OCI-LY3 (cell line): ENCODE measurements around the gene DOCK9.
"Not testable (repeated sequence)": the region's sequence is repeated elsewhere in the genome, so short reads cannot be mapped to it uniquely, and the experiment has no call there.

Experiments used
- H2AFZ ChIP-seq: fragments of 200-600, 300-600 bp; shearing (Covaris generic); 2 replicates; pipeline ENCODE4 v1.6.0; 2014; ENCODE audit warnings: antibody characterized with exemption, low read depth, low read length
- H3K27ac ChIP-seq: fragments of 200-600, 300-600 bp; sonication (generic); 2 replicates; pipeline ENCODE4 v1.5.1; 2014; ENCODE audit warnings: mild to moderate bottlenecking, low read length, moderate library complexity, mixed read lengths
- H3K27me3 ChIP-seq: fragments of 200-600, 300-600 bp; sonication (generic); 2 replicates; pipeline ENCODE4 v1.6.1; 2014; ENCODE audit warnings: low read depth, low read length, mixed read lengths
- H3K36me3 ChIP-seq: fragments of 200-600, 300-600 bp; sonication (generic); replicated peaks from 2 replicates; pipeline ENCODE3; 2014; ENCODE audit warnings: low read depth, low read length, mixed read lengths
- H3K4me1 ChIP-seq: fragments of 300-600, 200-600 bp; sonication (generic); 2 replicates; pipeline ENCODE4 v1.6.1; 2014; ENCODE audit warnings: low read length, mixed read lengths
- H3K4me2 ChIP-seq: fragments of 200-600, 300-600 bp; sonication (generic); 2 replicates; pipeline ENCODE4 v1.6.1; 2014; ENCODE audit warnings: low read length, mixed read lengths
- H3K4me3 ChIP-seq: fragments of 300-600, 200-600 bp; sonication (generic); 2 replicates; pipeline ENCODE4 v1.5.1; 2014; ENCODE audit warnings: antibody characterized with exemption, mild to moderate bottlenecking, low read length, moderate library complexity
- H3K79me2 ChIP-seq: fragments of 300-600, 200-600 bp; shearing (Covaris generic); 2 replicates; pipeline ENCODE4 v1.6.1; 2014; ENCODE audit warnings: mild to moderate bottlenecking, low read length, mixed read lengths
- H3K9ac ChIP-seq: fragments of 300-600, 200-600 bp; shearing (Covaris generic); 2 replicates; pipeline ENCODE4 v1.6.0; 2014; ENCODE audit warnings: mild to moderate bottlenecking, low read length, moderate library complexity
- H3K9me3 ChIP-seq: fragments of 200-600, 300-600 bp; shearing (Covaris generic); 2 replicates; pipeline ENCODE4 v1.6.1; 2014; ENCODE audit warnings: low read length, mixed read lengths; ENCODE audit not compliant: insufficient read depth
- H4K20me1 ChIP-seq: fragments of 200-600, 300-600 bp; sonication (generic); 2 replicates; pipeline ENCODE4 v1.6.1; 2016; ENCODE audit warnings: low read length, mixed read lengths; ENCODE audit not compliant: insufficient read depth
- CTCF ChIP-seq: fragments of 200-600, 300-600 bp; sonication (generic); IDR thresholded peaks from 2 replicates; pipeline ENCODE4 v1.5.1; 2014; ENCODE audit warnings: antibody characterized with exemption, low read length, low read depth
- EZH2phosphoT487 ChIP-seq: fragments of 200-600 bp; shearing (Covaris generic); IDR thresholded peaks from 2 replicates; pipeline ENCODE4 v1.6.1; 2018; ENCODE audit warnings: antibody characterized with exemption, mixed run types, low read depth

The DOCK9 gene

GRCh38 chr13:98813993-98814392, 163.9 kb downstream of the DOCK9 start:
- no peaks in the 10 kb centered on the region for H3K36me3 ChIP-seq
- H2AFZ ChIP-seq: no peak overlapping the region
- H3K9me3 ChIP-seq: no peaks in the 10 kb centered on the region
- no peaks in the 10 kb centered on the region for H3K27me3 ChIP-seq
- H3K4me2 ChIP-seq: no peak overlapping the region
- H3K4me1 ChIP-seq: no peaks in the 10 kb centered on the region
- TF ChIP-seq CTCF (no peak), EZH2phosphoT487 (no peak)
- no peak overlapping the region for H3K9ac ChIP-seq
- H4K20me1 ChIP-seq: no peaks in the 10 kb centered on the region
- no peaks in the 10 kb centered on the region for H3K79me2 ChIP-seq
- no peak overlapping the region for H3K27ac ChIP-seq
- no peak overlapping the region for H3K4me3 ChIP-seq

GRCh38 chr13:98812186-98812790, 165.6 kb downstream of the DOCK9 start:
- H3K4me2 ChIP-seq, H3K27me3 ChIP-seq, H4K20me1 ChIP-seq, H3K9me3 ChIP-seq, H3K9ac ChIP-seq, H3K27ac ChIP-seq, H3K4me3 ChIP-seq, H3K4me1 ChIP-seq, H2AFZ ChIP-seq, H3K36me3 ChIP-seq, H3K79me2 ChIP-seq: not testable (repeated sequence)

- H3K79me2 ChIP-seq: no peaks in the 10 kb centered on the region
- no peaks in the 10 kb centered on the region for H3K9me3 ChIP-seq
- H4K20me1 ChIP-seq: no peaks in the 10 kb centered on the region
- H3K27ac ChIP-seq: no peak overlapping the region
- H3K4me2 ChIP-seq: no peak overlapping the region
- H3K9ac ChIP-seq: no peak overlapping the region
- TF ChIP-seq CTCF (no peak), EZH2phosphoT487 (no peak)
- H3K27me3 ChIP-seq: no peaks in the 10 kb centered on the region
- H3K4me3 ChIP-seq: no peak overlapping the region
- H3K4me1 ChIP-seq: no peaks in the 10 kb centered on the region
- H3K36me3 ChIP-seq: no peaks in the 10 kb centered on the region
- no peak overlapping the region for H2AFZ ChIP-seq
Observed at GRCh38 chr13:98810746-98811145, 167.1 kb downstream of the DOCK9 start.

- Histone ChIP-seq H3K4me3 (no peak overlapping the region), H3K27me3 (no peaks in the 10 kb centered on the region), H3K9me3 (no peaks in the 10 kb centered on the region), H3K36me3 (no peaks in the 10 kb centered on the region), H3K4me1 (no peaks in the 10 kb centered on the region), H3K4me2 (no peak overlapping the region), H3K9ac (no peak overlapping the region), H4K20me1 (no peaks in the 10 kb centered on the region), H2AFZ (no peak overlapping the region), H3K79me2 (no peaks in the 10 kb centered on the region), H3K27ac (no peak overlapping the region)
- no peak for TF ChIP-seq CTCF
- TF ChIP-seq EZH2phosphoT487: no peak
Observed at GRCh38 chr13:98809345-98809777, 168.5 kb downstream of the DOCK9 start.

GRCh38 chr13:98807774-98808173, 170.1 kb downstream of the DOCK9 start:
- no peaks in the 10 kb centered on the region for H3K27me3 ChIP-seq
- H3K79me2 ChIP-seq: no peaks in the 10 kb centered on the region
- no peak overlapping the region for H2AFZ ChIP-seq
- H4K20me1 ChIP-seq: no peaks in the 10 kb centered on the region
- no peak overlapping the region for H3K9ac ChIP-seq
- no peaks in the 10 kb centered on the region for H3K36me3 ChIP-seq
- H3K27ac ChIP-seq: no peak overlapping the region
- no peak for TF ChIP-seq EZH2phosphoT487
- TF ChIP-seq CTCF: no peak
- no peaks in the 10 kb centered on the region for H3K4me1 ChIP-seq
- no peaks in the 10 kb centered on the region for H3K9me3 ChIP-seq
- H3K4me3 ChIP-seq: no peak overlapping the region
- no peak overlapping the region for H3K4me2 ChIP-seq
